HepG2 (cell line): Measurements from ENCODE around the gene PRDM7. TPM values are rescaled to one million over a fixed set of nuclear protein-coding genes. Genes with fewer than 3 reads are reported as not detected.

Source experiments
- ERF ChIP-seq: IDR thresholded peaks from 2 replicates; pipeline ENCODE4 v1.6.1; 2018; ENCODE audit warnings: missing biosample characterization, missing genetic modification reagents
- KDM2A ChIP-seq: sonication (generic); formaldehyde crosslinking; IDR thresholded peaks from 2 replicates; pipeline ENCODE4 v1.4.0; 2020; ENCODE audit warnings: low read depth, missing genetic modification reagents, borderline replicate concordance
- NR2C2 ChIP-seq: sonication (generic); formaldehyde crosslinking; IDR thresholded peaks from 2 replicates; pipeline ENCODE4 v1.4.0; 2020; ENCODE audit warnings: missing genetic modification reagents, mild to moderate bottlenecking, moderate library complexity, borderline replicate concordance
- SYNCRIP ChIP-seq: fragments of 200-400 bp; formaldehyde crosslinking; IDR thresholded peaks from 2 replicates; pipeline ENCODE4 v1.6.1; 2018; ENCODE audit warnings: mild to moderate bottlenecking, low read depth, low read length; ENCODE audit not compliant: insufficient read depth
- U2AF2 ChIP-seq: fragments of 200-400 bp; formaldehyde crosslinking; IDR thresholded peaks from 2 replicates; pipeline ENCODE4 v1.6.1; 2017; ENCODE audit warnings: low read depth, mild to moderate bottlenecking, low read length
- ZBTB8A ChIP-seq: sonication (generic); formaldehyde crosslinking; IDR thresholded peaks from 2 replicates; pipeline ENCODE4 v1.4.0; 2020; ENCODE audit warnings: mild to moderate bottlenecking, low read depth, missing genetic modification reagents, borderline replicate concordance
- ZFP41 ChIP-seq: sonication (generic); formaldehyde crosslinking; IDR thresholded peaks from 2 replicates; pipeline ENCODE4 v1.4.0; 2020; ENCODE audit warnings: mild to moderate bottlenecking, missing genetic modification reagents, borderline replicate concordance
- ZFP62 ChIP-seq: sonication (generic); formaldehyde crosslinking; IDR thresholded peaks from 2 replicates; pipeline ENCODE4 v1.4.0; 2020; ENCODE audit warnings: missing genetic modification reagents
- ZNF101 ChIP-seq: sonication (generic); formaldehyde crosslinking; IDR thresholded peaks from 2 replicates; pipeline ENCODE4 v1.4.0; 2020; ENCODE audit warnings: mild to moderate bottlenecking, low read depth, missing genetic modification reagents, borderline replicate concordance
- ZNF766 ChIP-seq: sonication (generic); formaldehyde crosslinking; IDR thresholded peaks from 2 replicates; pipeline ENCODE4 v1.5.0; 2020; ENCODE audit warnings: missing genetic modification reagents, borderline replicate concordance
- ZNF816 ChIP-seq: sonication (generic); formaldehyde crosslinking; IDR thresholded peaks from 2 replicates; pipeline ENCODE4 v1.8.0; 2022; ENCODE audit warnings: missing genetic modification reagents, mild to moderate bottlenecking, borderline replicate concordance
- ZNF83 ChIP-seq: sonication (generic); formaldehyde crosslinking; IDR thresholded peaks from 2 replicates; pipeline ENCODE4 v1.4.0; 2020; ENCODE audit warnings: missing genetic modification reagents, mild to moderate bottlenecking, borderline replicate concordance
- polyA plus RNA-seq, 8 experiments: library from polyadenylated mRNA; depleted of rRNA in 3 of 8; stranded (reverse) in 7 of 8; unstranded in 1 of 8; fragments of >200 nt; fragmentation: Illumina TruSeq in 4 of 8; extraction: Trizol in 4 of 8; gene quantifications; 2 replicates each; pipeline versions ENCODE4 v1.2.1 to v1.2.3, GENCODE V29; 2011 to 2016; ENCODE audit warnings: low read depth in 4 of 8, missing spikeins in 1 of 8, mixed read lengths in 1 of 8; ENCODE audit not compliant: insufficient read depth in 1 of 8
- total RNA-seq, 5 experiments: library from RNA; depleted of rRNA; stranded (reverse); fragments of >200 nt; fragmentation: Illumina TruSeq; extraction: Trizol; gene quantifications; 2 replicates each; pipeline ENCODE4 v1.2.3, GENCODE V29; 2016; ENCODE audit warnings: low read depth in 1 of 5
- TF ChIP-seq, protein P1 (sequence below): IDR thresholded peaks from 2 replicates; pipeline ENCODE4 v1.6.1; 2016; ENCODE audit warnings: control low read depth
- TF ChIP-seq, protein P2 (sequence below): sonication (generic); formaldehyde crosslinking; IDR thresholded peaks from 2 replicates; pipeline ENCODE4 v1.4.0; 2020; ENCODE audit warnings: mild to moderate bottlenecking, missing genetic modification reagents, borderline replicate concordance
- TF ChIP-seq, protein P3 (sequence below): sonication (generic); formaldehyde crosslinking; IDR thresholded peaks from 2 replicates; pipeline ENCODE4 v1.5.1; 2020; ENCODE audit warnings: mild to moderate bottlenecking, moderate library complexity, missing genetic modification reagents
- TF ChIP-seq, protein P4 (sequence below): sonication (generic); formaldehyde crosslinking; IDR thresholded peaks from 2 replicates; pipeline ENCODE4 v1.8.0; 2023; ENCODE audit warnings: mild to moderate bottlenecking, missing genetic modification reagents
- TF ChIP-seq, protein P5 (sequence below): IDR thresholded peaks from 2 replicates; pipeline ENCODE4 v1.6.1; 2016; ENCODE audit warnings: low read depth

Gene PRDM7
- total and polyA plus RNA-seq, 2 of the 13 experiments (the other 11 are each of a cell fraction or from before 2014, with no cell fraction given): not detected

DNA sequence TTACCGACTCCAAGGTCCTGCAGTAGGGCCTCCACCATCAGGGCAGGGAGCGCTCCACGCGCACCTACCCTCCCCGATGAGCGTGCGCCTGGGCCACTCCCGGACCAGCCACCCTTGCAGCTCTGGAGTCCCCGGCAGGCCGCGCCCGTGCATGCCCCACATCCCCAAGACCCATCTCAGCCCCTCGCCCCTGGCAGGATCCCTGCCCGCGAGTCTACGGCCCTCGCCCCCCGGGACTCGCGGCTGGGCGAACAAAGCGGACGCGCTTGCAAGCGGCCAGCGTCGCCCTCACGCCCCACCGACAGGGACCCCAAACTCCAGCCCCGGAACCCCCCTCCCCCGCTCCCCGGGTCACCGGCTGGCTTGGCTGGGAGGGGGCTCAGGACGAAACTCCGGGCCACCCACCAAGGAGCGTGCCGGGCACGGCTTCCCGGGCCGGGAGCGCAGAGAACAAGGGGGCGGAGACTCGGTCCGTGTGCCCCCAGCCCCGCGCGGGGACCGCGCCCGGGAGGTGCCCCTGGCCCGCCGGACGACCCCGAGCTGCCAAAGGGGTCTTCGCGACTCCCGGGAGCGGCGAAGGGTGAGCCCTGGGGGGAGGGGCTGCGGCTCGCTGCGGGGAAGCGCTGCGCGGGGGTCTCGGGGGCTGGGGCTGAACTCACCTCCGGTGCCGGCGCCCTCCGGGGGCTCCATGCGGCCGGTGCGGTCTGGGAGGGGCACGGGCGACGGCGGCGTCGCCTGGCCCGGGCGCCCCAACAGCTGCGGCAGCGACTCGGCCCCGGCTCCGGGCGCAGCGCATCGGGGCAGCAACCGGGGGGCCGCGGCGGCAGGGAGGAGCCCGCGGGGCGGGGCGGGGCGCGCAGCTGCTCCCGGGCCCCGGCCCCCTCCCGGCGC, 58.2 kb downstream of the PRDM7 start, which contains the start of gene DBNDD1 (continued):
- no peak for TF ChIP-seq SYNCRIP
- TF ChIP-seq, protein P1, sequence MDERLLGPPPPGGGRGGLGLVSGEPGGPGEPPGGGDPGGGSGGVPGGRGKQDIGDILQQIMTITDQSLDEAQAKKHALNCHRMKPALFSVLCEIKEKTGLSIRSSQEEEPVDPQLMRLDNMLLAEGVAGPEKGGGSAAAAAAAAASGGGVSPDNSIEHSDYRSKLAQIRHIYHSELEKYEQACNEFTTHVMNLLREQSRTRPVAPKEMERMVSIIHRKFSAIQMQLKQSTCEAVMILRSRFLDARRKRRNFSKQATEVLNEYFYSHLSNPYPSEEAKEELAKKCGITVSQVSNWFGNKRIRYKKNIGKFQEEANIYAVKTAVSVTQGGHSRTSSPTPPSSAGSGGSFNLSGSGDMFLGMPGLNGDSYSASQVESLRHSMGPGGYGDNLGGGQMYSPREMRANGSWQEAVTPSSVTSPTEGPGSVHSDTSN (CRISPR knock-in tag): no peak
- TF ChIP-seq U2AF2: no peak
- TF ChIP-seq, protein P2, sequence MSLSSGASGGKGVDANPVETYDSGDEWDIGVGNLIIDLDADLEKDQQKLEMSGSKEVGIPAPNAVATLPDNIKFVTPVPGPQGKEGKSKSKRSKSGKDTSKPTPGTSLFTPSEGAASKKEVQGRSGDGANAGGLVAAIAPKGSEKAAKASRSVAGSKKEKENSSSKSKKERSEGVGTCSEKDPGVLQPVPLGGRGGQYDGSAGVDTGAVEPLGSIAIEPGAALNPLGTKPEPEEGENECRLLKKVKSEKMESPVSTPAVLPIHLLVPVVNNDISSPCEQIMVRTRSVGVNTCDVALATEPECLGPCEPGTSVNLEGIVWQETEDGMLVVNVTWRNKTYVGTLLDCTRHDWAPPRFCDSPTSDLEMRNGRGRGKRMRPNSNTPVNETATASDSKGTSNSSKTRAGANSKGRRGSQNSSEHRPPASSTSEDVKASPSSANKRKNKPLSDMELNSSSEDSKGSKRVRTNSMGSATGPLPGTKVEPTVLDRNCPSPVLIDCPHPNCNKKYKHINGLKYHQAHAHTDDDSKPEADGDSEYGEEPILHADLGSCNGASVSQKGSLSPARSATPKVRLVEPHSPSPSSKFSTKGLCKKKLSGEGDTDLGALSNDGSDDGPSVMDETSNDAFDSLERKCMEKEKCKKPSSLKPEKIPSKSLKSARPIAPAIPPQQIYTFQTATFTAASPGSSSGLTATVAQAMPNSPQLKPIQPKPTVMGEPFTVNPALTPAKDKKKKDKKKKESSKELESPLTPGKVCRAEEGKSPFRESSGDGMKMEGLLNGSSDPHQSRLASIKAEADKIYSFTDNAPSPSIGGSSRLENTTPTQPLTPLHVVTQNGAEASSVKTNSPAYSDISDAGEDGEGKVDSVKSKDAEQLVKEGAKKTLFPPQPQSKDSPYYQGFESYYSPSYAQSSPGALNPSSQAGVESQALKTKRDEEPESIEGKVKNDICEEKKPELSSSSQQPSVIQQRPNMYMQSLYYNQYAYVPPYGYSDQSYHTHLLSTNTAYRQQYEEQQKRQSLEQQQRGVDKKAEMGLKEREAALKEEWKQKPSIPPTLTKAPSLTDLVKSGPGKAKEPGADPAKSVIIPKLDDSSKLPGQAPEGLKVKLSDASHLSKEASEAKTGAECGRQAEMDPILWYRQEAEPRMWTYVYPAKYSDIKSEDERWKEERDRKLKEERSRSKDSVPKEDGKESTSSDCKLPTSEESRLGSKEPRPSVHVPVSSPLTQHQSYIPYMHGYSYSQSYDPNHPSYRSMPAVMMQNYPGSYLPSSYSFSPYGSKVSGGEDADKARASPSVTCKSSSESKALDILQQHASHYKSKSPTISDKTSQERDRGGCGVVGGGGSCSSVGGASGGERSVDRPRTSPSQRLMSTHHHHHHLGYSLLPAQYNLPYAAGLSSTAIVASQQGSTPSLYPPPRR (CRISPR knock-in tag): no peak
- TF ChIP-seq KDM2A: peak; percentile 67; the same call in 1 of the 2 replicates
- TF ChIP-seq, protein P3, sequence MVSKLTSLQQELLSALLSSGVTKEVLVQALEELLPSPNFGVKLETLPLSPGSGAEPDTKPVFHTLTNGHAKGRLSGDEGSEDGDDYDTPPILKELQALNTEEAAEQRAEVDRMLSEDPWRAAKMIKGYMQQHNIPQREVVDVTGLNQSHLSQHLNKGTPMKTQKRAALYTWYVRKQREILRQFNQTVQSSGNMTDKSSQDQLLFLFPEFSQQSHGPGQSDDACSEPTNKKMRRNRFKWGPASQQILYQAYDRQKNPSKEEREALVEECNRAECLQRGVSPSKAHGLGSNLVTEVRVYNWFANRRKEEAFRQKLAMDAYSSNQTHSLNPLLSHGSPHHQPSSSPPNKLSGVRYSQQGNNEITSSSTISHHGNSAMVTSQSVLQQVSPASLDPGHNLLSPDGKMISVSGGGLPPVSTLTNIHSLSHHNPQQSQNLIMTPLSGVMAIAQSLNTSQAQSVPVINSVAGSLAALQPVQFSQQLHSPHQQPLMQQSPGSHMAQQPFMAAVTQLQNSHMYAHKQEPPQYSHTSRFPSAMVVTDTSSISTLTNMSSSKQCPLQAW (CRISPR knock-in tag): peak; percentile 17; the same call in 1 of the 2 replicates
- TF ChIP-seq ZNF816 (CRISPR knock-in tag): no peak
- TF ChIP-seq, protein P4, sequence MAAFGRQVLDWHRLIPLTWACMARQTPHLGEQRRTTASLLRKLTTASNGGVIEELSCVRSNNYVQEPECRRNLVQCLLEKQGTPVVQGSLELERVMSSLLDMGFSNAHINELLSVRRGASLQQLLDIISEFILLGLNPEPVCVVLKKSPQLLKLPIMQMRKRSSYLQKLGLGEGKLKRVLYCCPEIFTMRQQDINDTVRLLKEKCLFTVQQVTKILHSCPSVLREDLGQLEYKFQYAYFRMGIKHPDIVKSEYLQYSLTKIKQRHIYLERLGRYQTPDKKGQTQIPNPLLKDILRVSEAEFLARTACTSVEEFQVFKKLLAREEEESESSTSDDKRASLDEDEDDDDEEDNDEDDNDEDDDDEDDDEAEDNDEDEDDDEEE (CRISPR knock-in tag): 0 out of 2 replicates have a peak, but pooled peaks have one; percentile 7
- no peak; the same call in 1 of the 2 replicates for TF ChIP-seq ZFP41 (CRISPR knock-in tag)
- TF ChIP-seq ZNF101 (CRISPR knock-in tag): no peak
- TF ChIP-seq ZFP62: no peak
- TF ChIP-seq, protein P5, sequence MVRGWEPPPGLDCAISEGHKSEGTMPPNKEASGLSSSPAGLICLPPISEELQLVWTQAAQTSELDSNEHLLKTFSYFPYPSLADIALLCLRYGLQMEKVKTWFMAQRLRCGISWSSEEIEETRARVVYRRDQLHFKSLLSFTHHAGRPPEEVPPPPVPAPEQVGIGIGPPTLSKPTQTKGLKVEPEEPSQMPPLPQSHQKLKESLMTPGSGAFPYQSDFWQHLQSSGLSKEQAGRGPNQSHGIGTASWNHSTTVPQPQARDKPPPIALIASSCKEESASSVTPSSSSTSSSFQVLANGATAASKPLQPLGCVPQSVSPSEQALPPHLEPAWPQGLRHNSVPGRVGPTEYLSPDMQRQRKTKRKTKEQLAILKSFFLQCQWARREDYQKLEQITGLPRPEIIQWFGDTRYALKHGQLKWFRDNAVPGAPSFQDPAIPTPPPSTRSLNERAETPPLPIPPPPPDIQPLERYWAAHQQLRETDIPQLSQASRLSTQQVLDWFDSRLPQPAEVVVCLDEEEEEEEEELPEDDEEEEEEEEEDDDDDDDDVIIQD: no peak
- TF ChIP-seq ZBTB8A: no peak
- TF ChIP-seq ZNF83 (CRISPR knock-in tag): no peak
- no peak for TF ChIP-seq NR2C2
- TF ChIP-seq ERF (CRISPR knock-in tag): no peak
- no peak for TF ChIP-seq ZNF766 (CRISPR knock-in tag)
